Stomach (tissue), 4 donors: Measurements from ENCODE around the gene VWA7.

Experiments
- CTCF ChIP-seq, 7 experiments: fragments of 450-650 bp in 4 of 7; fragments of 200-600 bp in 3 of 7; sonication (generic) in 3 of 7; IDR thresholded peaks; one replicate each; pipeline ENCODE4 v1.5.1; 2016 to 2019; ENCODE audit warnings: antibody characterized with exemption in 7 of 7, control low read depth in 2 of 7, mild to moderate bottlenecking in 1 of 7
- EP300 ChIP-seq: sonication (generic); formaldehyde crosslinking; IDR thresholded peaks from one replicate; pipeline ENCODE4 v1.6.1; 2017; ENCODE audit warnings: antibody characterized with exemption

DNA sequence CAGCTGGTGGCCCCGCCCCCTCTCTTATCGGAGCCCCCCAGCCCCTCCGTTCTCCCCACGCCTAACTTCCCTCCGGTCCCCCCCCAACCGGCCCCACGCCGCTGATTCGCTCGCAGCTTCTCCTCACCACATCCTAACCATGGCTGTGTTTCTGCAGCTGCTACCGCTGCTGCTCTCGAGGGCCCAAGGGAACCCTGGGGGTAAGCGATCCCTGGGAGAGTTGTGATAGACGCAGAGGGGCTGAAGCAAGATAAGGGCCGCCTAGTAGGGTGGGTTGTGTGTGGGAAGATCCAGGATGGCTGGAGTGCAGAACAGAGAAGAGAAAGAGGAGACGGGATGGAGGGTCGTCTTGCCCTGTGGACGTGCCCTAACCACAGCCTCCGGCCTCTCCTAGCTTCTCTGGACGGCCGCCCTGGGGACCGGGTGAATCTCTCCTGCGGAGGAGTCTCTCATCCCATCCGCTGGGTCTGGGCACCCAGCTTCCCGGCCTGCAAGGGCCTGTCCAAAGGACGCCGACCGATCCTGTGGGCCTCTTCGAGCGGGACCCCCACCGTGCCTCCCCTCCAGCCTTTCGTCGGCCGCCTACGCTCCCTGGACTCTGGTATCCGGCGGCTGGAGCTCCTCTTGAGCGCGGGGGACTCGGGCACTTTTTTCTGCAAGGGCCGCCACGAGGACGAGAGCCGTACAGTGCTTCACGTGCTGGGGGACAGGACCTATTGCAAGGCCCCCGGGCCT is 53.7 kb downstream of the VWA7 start, which contains the start of gene MPIG6B:
- TF ChIP-seq CTCF (IDR thresholded peaks at IDR 0.05) (no peak), EP300 (no peak)
